MM.1S (cell line): Measurements from ENCODE around the gene RNLS.

Source experiments
- EZH2 ChIP-seq: fragments of 300-600 bp; sonication (generic); optimal IDR thresholded peaks from 2 replicates; pipeline ENCODE3; 2017; ENCODE audit warnings: low read depth, mild to moderate bottlenecking, antibody characterized with exemption, low read length, mixed read lengths
- EZH2phosphoT487 ChIP-seq: fragments of 300-600 bp; sonication (generic); IDR thresholded peaks from 2 replicates; pipeline ENCODE4 v1.6.1; 2018; ENCODE audit warnings: antibody characterized with exemption, low read length
- TF ChIP-seq, protein P1 (sequence below): fragments of 300-600 bp; sonication (generic); IDR thresholded peaks from 2 replicates; pipeline ENCODE4 v1.5.1; 2016; ENCODE audit warnings: antibody characterized with exemption, low read length, mixed read lengths

DNA sequence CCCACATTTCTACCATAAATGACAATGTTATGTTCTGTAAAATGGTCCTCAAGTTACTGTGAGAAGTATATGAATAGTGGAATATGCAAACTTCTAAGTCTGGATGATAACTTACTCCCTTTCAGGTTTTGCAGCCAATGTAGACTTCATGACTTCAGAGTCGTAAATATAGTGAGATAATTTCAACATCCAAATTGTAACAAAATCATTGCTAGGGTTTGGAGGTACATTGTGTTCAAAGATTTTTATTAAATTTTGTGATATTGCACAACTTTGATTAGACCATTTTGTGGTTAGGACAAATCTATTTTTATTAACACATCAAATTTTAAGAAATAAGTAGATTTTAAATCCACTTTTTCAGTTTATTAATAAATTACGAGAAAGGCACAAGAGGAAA is 270.3 kb downstream of the RNLS start:
- TF ChIP-seq, protein P1, sequence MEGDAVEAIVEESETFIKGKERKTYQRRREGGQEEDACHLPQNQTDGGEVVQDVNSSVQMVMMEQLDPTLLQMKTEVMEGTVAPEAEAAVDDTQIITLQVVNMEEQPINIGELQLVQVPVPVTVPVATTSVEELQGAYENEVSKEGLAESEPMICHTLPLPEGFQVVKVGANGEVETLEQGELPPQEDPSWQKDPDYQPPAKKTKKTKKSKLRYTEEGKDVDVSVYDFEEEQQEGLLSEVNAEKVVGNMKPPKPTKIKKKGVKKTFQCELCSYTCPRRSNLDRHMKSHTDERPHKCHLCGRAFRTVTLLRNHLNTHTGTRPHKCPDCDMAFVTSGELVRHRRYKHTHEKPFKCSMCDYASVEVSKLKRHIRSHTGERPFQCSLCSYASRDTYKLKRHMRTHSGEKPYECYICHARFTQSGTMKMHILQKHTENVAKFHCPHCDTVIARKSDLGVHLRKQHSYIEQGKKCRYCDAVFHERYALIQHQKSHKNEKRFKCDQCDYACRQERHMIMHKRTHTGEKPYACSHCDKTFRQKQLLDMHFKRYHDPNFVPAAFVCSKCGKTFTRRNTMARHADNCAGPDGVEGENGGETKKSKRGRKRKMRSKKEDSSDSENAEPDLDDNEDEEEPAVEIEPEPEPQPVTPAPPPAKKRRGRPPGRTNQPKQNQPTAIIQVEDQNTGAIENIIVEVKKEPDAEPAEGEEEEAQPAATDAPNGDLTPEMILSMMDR, result no peak
- no peak for TF ChIP-seq EZH2
- TF ChIP-seq EZH2phosphoT487, result no peak
